ENCODE results near the gene SLC39A10. TPM values are rescaled to one million over a fixed set of nuclear protein-coding genes. Genes with fewer than 3 reads are reported as not detected.

The SLC39A10 gene, protein sequence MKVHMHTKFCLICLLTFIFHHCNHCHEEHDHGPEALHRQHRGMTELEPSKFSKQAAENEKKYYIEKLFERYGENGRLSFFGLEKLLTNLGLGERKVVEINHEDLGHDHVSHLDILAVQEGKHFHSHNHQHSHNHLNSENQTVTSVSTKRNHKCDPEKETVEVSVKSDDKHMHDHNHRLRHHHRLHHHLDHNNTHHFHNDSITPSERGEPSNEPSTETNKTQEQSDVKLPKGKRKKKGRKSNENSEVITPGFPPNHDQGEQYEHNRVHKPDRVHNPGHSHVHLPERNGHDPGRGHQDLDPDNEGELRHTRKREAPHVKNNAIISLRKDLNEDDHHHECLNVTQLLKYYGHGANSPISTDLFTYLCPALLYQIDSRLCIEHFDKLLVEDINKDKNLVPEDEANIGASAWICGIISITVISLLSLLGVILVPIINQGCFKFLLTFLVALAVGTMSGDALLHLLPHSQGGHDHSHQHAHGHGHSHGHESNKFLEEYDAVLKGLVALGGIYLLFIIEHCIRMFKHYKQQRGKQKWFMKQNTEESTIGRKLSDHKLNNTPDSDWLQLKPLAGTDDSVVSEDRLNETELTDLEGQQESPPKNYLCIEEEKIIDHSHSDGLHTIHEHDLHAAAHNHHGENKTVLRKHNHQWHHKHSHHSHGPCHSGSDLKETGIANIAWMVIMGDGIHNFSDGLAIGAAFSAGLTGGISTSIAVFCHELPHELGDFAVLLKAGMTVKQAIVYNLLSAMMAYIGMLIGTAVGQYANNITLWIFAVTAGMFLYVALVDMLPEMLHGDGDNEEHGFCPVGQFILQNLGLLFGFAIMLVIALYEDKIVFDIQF
- 10 to 100 TPM in 2 of 4 donors, 1 to 10 TPM in 2; 4.9 to 34.4 (median 12.4) TPM for total RNA-seq

DNA sequence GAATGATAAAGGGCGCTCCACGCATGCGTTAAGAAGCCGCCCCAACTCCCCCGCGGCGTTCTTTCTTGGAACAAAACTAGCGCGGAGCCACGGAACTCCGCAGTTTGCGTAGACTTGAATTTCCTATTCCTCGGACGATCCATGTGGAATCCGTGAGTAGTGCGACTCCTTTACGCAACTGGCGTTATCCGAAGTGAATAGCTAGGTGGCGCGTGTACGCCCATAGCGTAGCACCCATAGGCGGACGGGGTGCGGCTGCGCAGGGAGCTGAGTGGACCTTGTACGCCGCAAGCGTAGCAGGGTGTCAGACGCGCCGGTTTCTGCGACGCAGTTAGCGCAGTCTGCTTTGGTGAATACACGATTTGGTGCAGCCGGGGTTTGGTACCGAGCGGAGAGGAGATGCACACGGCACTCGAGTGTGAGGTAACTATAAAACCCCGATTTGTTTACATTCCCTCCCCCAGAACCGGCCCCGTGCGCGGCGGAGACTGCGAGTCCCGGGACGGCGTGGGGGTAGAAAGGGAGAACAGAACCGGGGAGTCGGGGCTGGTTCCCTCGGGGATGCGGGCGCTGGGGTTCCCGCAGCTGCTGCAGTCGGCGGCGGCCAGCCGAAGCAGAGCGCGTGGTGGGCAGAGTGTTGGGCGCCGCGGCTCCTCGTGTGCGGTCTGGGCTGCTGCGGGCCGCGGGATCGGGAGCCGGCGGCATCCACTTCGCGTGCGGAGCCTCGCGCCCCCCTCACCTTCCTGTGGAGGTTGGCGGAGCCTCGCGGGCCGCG lies at the start of gene SLC39A10:
Gene SLC39A10, plus strand, starts transcription at position 368 of the 775 bp plus-strand sequence. CDS start 22,817 bp downstream, outside the sequence.
- intact Hi-C loops (cut with DNase I; ENCODE audit: low total_unique reads): no loop called here

DNA sequence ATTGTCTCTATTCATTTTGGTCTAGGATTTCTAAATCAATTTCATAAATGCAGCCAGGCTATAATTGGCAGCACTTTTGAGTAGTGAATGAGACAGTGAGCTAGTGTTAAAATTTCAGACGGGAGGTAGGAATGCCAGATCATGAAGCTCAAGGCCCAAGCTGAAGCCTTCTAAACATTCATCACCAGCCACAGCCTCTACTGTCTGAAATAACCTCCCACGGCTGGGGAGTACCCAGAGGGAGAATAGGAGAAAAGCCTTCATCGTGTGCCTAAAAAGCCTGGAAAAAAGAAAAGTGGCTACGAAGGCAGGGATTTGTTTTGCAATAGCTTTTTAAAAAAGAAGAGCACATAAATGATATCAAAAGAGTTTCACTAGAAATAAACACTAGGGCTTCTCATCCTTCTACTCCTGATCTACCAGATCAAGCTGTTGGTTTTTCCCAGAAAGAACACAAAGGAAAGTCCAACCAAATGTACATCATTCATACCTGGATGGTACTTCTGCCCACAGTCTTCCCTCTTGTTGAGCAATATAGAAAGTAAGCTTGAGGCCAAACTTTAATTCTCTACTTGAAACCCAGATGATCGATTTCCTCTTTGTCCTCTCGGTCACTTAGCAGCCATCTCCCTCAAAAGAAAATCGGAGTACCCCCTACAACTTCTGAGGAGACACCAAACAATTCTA lies 48.1 kb upstream of the SLC39A10 start:
- DNase-seq: no peak
- peaks cover 0 to 8% (median 4%) of the 10 kb centered on the region in 4 donors for H3K4me1 ChIP-seq
- H3K9me3 ChIP-seq: no peaks in the 10 kb centered on the region
- no peak for TF ChIP-seq POLR2AphosphoS5 (IDR thresholded peaks at IDR 0.05)
- no peak for TF ChIP-seq POLR2A (IDR thresholded peaks at IDR 0.05)
- TF ChIP-seq, protein P1, sequence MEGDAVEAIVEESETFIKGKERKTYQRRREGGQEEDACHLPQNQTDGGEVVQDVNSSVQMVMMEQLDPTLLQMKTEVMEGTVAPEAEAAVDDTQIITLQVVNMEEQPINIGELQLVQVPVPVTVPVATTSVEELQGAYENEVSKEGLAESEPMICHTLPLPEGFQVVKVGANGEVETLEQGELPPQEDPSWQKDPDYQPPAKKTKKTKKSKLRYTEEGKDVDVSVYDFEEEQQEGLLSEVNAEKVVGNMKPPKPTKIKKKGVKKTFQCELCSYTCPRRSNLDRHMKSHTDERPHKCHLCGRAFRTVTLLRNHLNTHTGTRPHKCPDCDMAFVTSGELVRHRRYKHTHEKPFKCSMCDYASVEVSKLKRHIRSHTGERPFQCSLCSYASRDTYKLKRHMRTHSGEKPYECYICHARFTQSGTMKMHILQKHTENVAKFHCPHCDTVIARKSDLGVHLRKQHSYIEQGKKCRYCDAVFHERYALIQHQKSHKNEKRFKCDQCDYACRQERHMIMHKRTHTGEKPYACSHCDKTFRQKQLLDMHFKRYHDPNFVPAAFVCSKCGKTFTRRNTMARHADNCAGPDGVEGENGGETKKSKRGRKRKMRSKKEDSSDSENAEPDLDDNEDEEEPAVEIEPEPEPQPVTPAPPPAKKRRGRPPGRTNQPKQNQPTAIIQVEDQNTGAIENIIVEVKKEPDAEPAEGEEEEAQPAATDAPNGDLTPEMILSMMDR (IDR thresholded peaks at IDR 0.05): no peak
- intact Hi-C loops (cut with DNase I; ENCODE audit: low total_unique reads) (no loop called here), in situ Hi-C loops (cut with MboI; ENCODE audit: low pct_ligation_motif_present in 1 of 4, low pct_unique_long_range_greater_than_20kb in 1 of 4, low sequenced_read_pairs in 3 of 4) (no loop called here)
- H3K36me3 ChIP-seq: no peaks in the 10 kb centered on the region
- no peaks in the 10 kb centered on the region for H3K27me3 ChIP-seq
- H3K4me3 ChIP-seq: no peak overlapping the region
- no peak overlapping the region for H3K27ac ChIP-seq
- WGBS, 2 donors (ENCODE audit: low coverage in 1 of 2): 68 to 81% methylated on average over 5 to 7 of the region's 7 CpGs

More for the DNA sequence above, at the start of gene SLC39A10:
- H3K27ac ChIP-seq: peak within 1 kb of the TSS; percentile 98 to 100 (median 98)
- H3K4me1 ChIP-seq: peaks cover 0 to 46% (median 21%) of the 10 kb centered on the region in 4 donors
- in situ Hi-C loops (cut with MboI; ENCODE audit: low pct_ligation_motif_present in 1 of 4, low pct_unique_long_range_greater_than_20kb in 1 of 4, low sequenced_read_pairs in 3 of 4): loop anchor here (10.0 to 25.0 kb wide), 2 partner anchors 82 to 405 kb away; partner anchors contain the start of gene DNAH7 (in 4 of the 4)
- peak within 1 kb of the TSS; percentile 77 to 98 (median 86) for H3K4me3 ChIP-seq
- TF ChIP-seq POLR2AphosphoS5 (IDR thresholded peaks at IDR 0.05) (peak; percentile 96 to 99 (median 98)), POLR2A (IDR thresholded peaks at IDR 0.05) (peak; percentile 99), EP300 (IDR thresholded peaks at IDR 0.05; ENCODE audit: low read depth) (no peak)
- TF ChIP-seq, protein P1 (IDR thresholded peaks at IDR 0.05): peak in 4 of 5 experiments; percentile 15 to 68 (median 40)
- H3K27me3 ChIP-seq: no peaks in the 10 kb centered on the region
- WGBS, 2 donors (ENCODE audit: low coverage in 1 of 2): 0% methylated on average over 28 of the region's 85 CpGs; no CpG with 5 or more reads in 1 of the 2 donors
- DNase-seq: peak; percentile 99
- no peaks in the 10 kb centered on the region for H3K9me3 ChIP-seq
- H3K36me3 ChIP-seq: no peaks in the 10 kb centered on the region

DNA sequence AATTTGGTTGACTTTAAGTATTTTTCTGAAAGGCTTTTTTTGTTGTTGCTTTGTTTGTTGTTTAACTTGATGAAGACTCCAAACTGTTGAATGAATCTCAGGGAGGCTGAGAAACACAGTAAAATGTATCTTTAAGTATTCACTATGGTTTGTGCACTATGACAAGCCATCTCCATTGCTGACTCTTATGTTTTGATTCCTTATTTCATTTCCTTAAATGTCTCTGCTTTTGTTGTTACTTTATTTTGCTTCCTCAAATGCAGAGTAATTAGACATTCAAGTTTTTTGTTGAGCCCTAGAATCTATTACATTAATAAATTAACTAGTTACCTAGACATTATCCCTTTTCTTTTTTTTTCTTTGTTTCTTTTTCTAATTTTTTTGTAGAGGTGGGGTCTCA lies 46.3 kb upstream of the SLC39A10 start:
- in situ Hi-C loops (cut with MboI; ENCODE audit: low pct_ligation_motif_present in 1 of 4, low pct_unique_long_range_greater_than_20kb in 1 of 4, low sequenced_read_pairs in 3 of 4) (no loop called here), intact Hi-C loops (cut with DNase I; ENCODE audit: low total_unique reads) (no loop called here)
- no peak overlapping the region for H3K4me3 ChIP-seq
- no peaks in the 10 kb centered on the region for H3K9me3 ChIP-seq
- peaks cover 0 to 8% (median 4%) of the 10 kb centered on the region in 4 donors for H3K4me1 ChIP-seq
- H3K27ac ChIP-seq: no peak overlapping the region
- TF ChIP-seq POLR2A (IDR thresholded peaks at IDR 0.05) (no peak), EP300 (IDR thresholded peaks at IDR 0.05; ENCODE audit: low read depth) (no peak), POLR2AphosphoS5 (IDR thresholded peaks at IDR 0.05) (no peak)
- TF ChIP-seq, protein P1 (IDR thresholded peaks at IDR 0.05): no peak
- H3K36me3 ChIP-seq: no peaks in the 10 kb centered on the region
- no peak for DNase-seq
- no peaks in the 10 kb centered on the region for H3K27me3 ChIP-seq
